Left ventricle myocardium inferior (tissue), 1 donor: ENCODE results near the gene NCKAP5. TPM values are rescaled to one million over a fixed set of nuclear protein-coding genes. Genes with fewer than 3 reads are reported as not detected.
A peak's percentile ranks its signal among the peaks of the same experiment; 100 is the strongest.

Experiments used
- DNase-seq: peaks from one replicate; pipeline ENCODE4 v3.0.0-alpha.2; 2020
- H3K27ac ChIP-seq: fragments of 200-600 bp; replicated peaks from 2 replicates; pipeline ENCODE4 v1.8.0; 2021
- H3K27me3 ChIP-seq: fragments of 200-600 bp; 2 replicates; pipeline ENCODE4 v1.8.0; 2021; ENCODE audit warnings: low read depth
- H3K36me3 ChIP-seq: fragments of 200-600 bp; 2 replicates; pipeline ENCODE4 v1.8.0; 2021
- H3K4me1 ChIP-seq: fragments of 200-600 bp; 2 replicates; pipeline ENCODE4 v1.8.0; 2021
- H3K4me3 ChIP-seq: fragments of 200-600 bp; 2 replicates; pipeline ENCODE4 v1.8.0; 2021; ENCODE audit warnings: mild to moderate bottlenecking, moderate library complexity
- H3K9me3 ChIP-seq: fragments of 200-600 bp; replicated peaks from 2 replicates; pipeline ENCODE4 v1.8.0; 2021
- intact Hi-C: fragments of 100-400 bp; cut with micrococcal nuclease; formaldehyde crosslinking; loops from one replicate; pipeline ENCODE4 v1.11.0; 2022
- total RNA-seq: library from RNA; stranded (reverse); fragmentation: NEBNext Ultra II Directional; extraction: Animal tissue kit (Norgen Biotek cat#: 25700); gene quantifications from one replicate; pipeline ENCODE4 v1.2.1, GENCODE V29; 2021
- TF ChIP-seq, protein P1 (sequence below): fragments of 200-600 bp; IDR thresholded peaks from 2 replicates; pipeline ENCODE4 v1.8.0; 2021; ENCODE audit warnings: antibody characterized with exemption, mild to moderate bottlenecking, borderline replicate concordance
- donor health status: DM: no; HTN: yes; CAD: no; lungs with severe emphysema.

The NCKAP5 gene
- total RNA-seq, 1 donor from 2014 or later: 6.0 TPM

DNA sequence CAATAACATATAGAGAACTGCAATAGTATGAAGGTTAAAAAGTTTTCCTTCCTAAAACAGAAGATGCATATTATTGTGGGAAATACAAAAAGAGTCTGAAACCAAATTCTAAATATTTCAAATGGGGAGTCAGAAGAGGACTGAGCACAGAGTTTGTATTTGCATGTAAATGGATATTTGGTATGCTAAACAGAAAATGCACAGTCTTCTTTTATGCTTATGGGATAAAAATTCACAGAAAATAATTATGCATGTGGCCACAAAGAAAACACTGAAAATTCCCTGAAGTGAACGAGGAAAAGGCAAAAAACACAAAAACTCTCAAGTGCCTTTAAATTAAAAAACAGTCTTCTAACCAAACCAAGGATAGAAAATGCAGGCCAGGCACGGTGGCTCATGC, 142.7 kb downstream of the NCKAP5 start:
- H3K36me3 ChIP-seq: no peaks in the 10 kb centered on the region
- TF ChIP-seq, protein P1, sequence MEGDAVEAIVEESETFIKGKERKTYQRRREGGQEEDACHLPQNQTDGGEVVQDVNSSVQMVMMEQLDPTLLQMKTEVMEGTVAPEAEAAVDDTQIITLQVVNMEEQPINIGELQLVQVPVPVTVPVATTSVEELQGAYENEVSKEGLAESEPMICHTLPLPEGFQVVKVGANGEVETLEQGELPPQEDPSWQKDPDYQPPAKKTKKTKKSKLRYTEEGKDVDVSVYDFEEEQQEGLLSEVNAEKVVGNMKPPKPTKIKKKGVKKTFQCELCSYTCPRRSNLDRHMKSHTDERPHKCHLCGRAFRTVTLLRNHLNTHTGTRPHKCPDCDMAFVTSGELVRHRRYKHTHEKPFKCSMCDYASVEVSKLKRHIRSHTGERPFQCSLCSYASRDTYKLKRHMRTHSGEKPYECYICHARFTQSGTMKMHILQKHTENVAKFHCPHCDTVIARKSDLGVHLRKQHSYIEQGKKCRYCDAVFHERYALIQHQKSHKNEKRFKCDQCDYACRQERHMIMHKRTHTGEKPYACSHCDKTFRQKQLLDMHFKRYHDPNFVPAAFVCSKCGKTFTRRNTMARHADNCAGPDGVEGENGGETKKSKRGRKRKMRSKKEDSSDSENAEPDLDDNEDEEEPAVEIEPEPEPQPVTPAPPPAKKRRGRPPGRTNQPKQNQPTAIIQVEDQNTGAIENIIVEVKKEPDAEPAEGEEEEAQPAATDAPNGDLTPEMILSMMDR: no peak
- intact Hi-C loops: no loop called here
- H3K4me1 ChIP-seq: peaks cover 22% of the 10 kb centered on the region
- H3K27me3 ChIP-seq: no peaks in the 10 kb centered on the region
- peaks cover 10% of the 10 kb centered on the region for H3K9me3 ChIP-seq
- no peak for DNase-seq
- H3K4me3 ChIP-seq: no peak overlapping the region
- H3K27ac ChIP-seq: no peak overlapping the region

DNA sequence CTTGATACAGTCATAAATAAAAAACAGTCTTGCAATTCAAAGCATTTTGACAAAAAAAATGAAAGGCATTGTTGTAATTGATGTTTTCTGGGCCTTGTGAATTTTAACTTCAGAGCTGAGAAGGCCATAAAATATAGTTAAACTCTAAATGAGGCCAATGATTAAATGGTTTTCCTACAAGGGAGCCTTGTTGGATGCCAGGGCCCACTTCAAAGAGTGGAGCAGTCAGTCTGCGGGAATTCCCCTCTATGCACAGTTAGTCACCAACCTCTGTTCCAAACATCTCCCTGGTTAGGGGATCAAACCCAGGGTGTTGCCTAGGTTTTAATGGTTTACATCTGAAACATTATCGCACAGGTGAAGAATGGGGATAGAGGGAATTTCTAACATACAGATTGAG, 143.4 kb downstream of the NCKAP5 start:
- DNase-seq: no peak
- H3K9me3 ChIP-seq: peaks cover 10% of the 10 kb centered on the region
- no peak overlapping the region for H3K4me3 ChIP-seq
- H3K4me1 ChIP-seq: peaks cover 22% of the 10 kb centered on the region
- H3K27me3 ChIP-seq: no peaks in the 10 kb centered on the region
- intact Hi-C loops: no loop called here
- TF ChIP-seq, protein P1: no peak
- H3K27ac ChIP-seq: no peak overlapping the region
- no peaks in the 10 kb centered on the region for H3K36me3 ChIP-seq

DNA sequence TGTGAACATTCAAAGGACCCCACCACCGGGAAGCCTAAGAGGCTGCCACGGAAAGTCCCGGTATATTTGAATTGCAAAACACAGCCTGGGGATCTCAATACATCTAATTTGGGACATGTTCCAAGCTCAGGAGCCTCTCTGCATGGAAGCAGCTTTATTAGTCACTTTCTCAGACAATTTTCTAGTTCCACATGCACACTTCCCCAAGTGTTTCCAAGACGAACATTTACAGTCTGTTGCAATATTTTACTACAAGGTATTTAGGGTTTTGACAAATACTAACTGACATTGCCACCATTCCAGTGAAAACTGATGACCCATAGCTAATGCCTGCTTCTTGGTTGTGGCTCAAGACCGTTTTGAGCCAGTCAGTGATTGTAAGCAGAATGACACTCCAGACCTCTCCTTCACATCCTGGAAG, 145.3 kb downstream of the NCKAP5 start:
- no peaks in the 10 kb centered on the region for H3K9me3 ChIP-seq
- intact Hi-C loops: no loop called here
- no peaks in the 10 kb centered on the region for H3K27me3 ChIP-seq
- TF ChIP-seq, protein P1: no peak
- no peak overlapping the region for H3K27ac ChIP-seq
- no peak for DNase-seq
- no peaks in the 10 kb centered on the region for H3K36me3 ChIP-seq
- peaks cover 22% of the 10 kb centered on the region for H3K4me1 ChIP-seq
- H3K4me3 ChIP-seq: no peak overlapping the region

DNA sequence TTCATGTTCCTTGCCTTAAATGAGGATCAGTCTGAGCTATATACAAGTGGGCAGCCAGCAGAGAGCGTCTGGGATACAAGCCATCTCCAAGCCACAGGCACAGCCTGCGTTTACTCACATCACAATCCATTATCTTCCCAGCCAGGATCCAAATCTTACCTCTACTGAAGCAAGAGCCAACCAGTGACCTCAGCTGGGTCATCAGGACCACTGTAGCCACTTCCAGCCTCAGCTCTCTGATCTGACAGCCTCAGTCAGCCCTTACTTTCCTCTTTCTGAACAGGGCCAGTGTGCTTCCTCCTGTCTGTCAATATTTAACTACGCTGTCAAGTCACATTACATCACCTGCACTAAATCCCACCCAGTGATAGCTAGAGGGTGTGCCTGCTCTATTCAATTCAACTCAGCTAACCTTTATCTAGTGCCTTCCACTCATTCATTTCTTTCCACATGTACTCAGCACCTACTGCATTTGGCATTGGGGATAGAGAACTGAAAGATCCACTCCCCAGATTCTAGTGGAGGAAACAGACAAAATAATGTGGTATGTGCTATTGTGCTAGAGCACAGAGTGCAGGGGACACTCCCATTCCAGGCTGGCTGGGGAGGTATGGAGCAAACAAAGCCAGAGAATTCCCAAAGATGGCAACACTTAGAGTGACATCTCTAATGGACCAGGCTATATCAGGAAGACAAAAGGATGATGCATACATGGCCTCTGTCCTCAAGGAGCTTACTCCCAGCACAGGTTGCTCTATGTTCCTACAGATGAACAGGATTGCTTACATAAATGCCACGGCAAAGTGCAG, 146.5 kb downstream of the NCKAP5 start:
- DNase-seq: peak; percentile 15
- no peak overlapping the region for H3K4me3 ChIP-seq
- TF ChIP-seq, protein P1: no peak
- peaks cover 28% of the 10 kb centered on the region for H3K4me1 ChIP-seq
- H3K36me3 ChIP-seq: no peaks in the 10 kb centered on the region
- H3K27ac ChIP-seq: peak overlapping the region; percentile 49
- intact Hi-C loops: no loop called here
- no peaks in the 10 kb centered on the region for H3K9me3 ChIP-seq
- H3K27me3 ChIP-seq: no peaks in the 10 kb centered on the region

DNA sequence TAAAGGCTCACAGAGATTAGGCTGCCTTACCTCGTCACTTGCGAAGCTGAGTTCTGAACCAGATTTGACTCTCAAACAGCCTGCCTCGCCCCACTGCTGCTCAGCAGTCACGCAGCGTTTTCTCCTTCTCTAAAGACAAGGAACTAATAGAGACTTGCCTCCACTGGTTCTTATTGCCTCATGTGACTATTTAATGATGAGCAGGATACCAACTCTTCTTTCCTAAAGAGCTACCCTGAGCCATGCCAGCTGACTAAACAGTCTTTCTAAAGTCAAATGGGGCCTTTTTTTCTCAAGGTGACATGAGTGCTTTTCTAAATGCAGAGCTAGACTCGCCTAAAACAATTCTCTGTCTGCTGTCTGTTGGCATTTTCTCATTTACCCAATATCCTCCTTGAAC, 147.5 kb downstream of the NCKAP5 start:
- Histone ChIP-seq H3K27ac (peak overlapping the region; percentile 49), H3K27me3 (no peaks in the 10 kb centered on the region), H3K4me3 (no peak overlapping the region), H3K4me1 (peaks cover 37% of the 10 kb centered on the region), H3K9me3 (no peaks in the 10 kb centered on the region), H3K36me3 (no peaks in the 10 kb centered on the region)
- TF ChIP-seq, protein P1: no peak
- intact Hi-C loops: no loop called here
- no peak for DNase-seq
